Inflammatory macrophage treated with lipopolysaccharide for 1 hour (primary cell): ENCODE measurements around the gene BTN1A1.
"Not testable (repeated sequence)": the region's sequence is repeated elsewhere in the genome, so short reads cannot be mapped to it uniquely, and the experiment has no call there.

Source experiments
- DNase-seq, 2 donors: peaks; one replicate each; pipeline ENCODE4 v3.0.0-alpha.2; 2020 to 2022

Gene BTN1A1

GRCh38 chr6:26537846-26538571 is 37.9 kb downstream of the BTN1A1 start, which contains the start of gene HMGN4:
TSS of gene HMGN4 (plus strand) at chr6:26538366. CDS start at chr6:26545207, 6,841 bp downstream.
- peak; percentile 88 to 96 for DNase-seq

GRCh38 chr6:26538572-26538902 is 38.4 kb downstream of the BTN1A1 start:
- no peak for DNase-seq

GRCh38 chr6:26539071-26539615 is 39.0 kb downstream of the BTN1A1 start:
- no peak for DNase-seq

GRCh38 chr6:26541579-26541978 is 41.5 kb downstream of the BTN1A1 start:
- no peak for DNase-seq

- no peak for DNase-seq
These were observed 43.9 kb downstream of the BTN1A1 start for GRCh38 chr6:26543953-26544352.

- DNase-seq: no peak
These were observed 44.4 kb downstream of the BTN1A1 start for GRCh38 chr6:26544473-26544872.

GRCh38 chr6:26545627-26546026 is 45.5 kb downstream of the BTN1A1 start:
- peak; percentile 73 to 75 for DNase-seq

- not testable (repeated sequence) for DNase-seq
These were observed 47.3 kb downstream of the BTN1A1 start for GRCh38 chr6:26547363-26547762.

- DNase-seq: peak; percentile 55 to 62
These were observed 50.3 kb downstream of the BTN1A1 start for GRCh38 chr6:26550250-26550993.

GRCh38 chr6:26552205-26552604 is 52.1 kb downstream of the BTN1A1 start:
- no peak for DNase-seq

GRCh38 chr6:26552640-26553188 is 52.6 kb downstream of the BTN1A1 start:
- DNase-seq: no peak

GRCh38 chr6:26553264-26553634 is 53.1 kb downstream of the BTN1A1 start:
- DNase-seq: peak; percentile 66 to 93

- peak; percentile 78 to 96 for DNase-seq
These were observed 53.7 kb downstream of the BTN1A1 start for GRCh38 chr6:26553635-26554446.

- no peak for DNase-seq
These were observed 54.3 kb downstream of the BTN1A1 start for GRCh38 chr6:26554447-26554696.

GRCh38 chr6:26554697-26555504 is 54.8 kb downstream of the BTN1A1 start:
- peak in 1 of 2 donors; percentile 84 for DNase-seq

- DNase-seq: no peak
These were observed 55.6 kb downstream of the BTN1A1 start for GRCh38 chr6:26555505-26556262.

GRCh38 chr6:26556263-26557070 is 56.4 kb downstream of the BTN1A1 start:
- DNase-seq: peak in 1 of 2 donors; percentile 47
